GM23338 (cell line): ENCODE results near the gene PHC2. TPM values are rescaled to one million over a fixed set of nuclear protein-coding genes. Genes with fewer than 3 reads are reported as not detected.

Experiments used
- ATAC-seq: fragments of 200-7000 bp; cut with Tn5 transposase; 3 replicates; pipeline ENCODE4 v1.9.1; 2020
- DNase-seq: peaks from one replicate; pipeline ENCODE4 v3.0.0-alpha.2; 2015; ENCODE audit warnings: low spot score
- H2AFZ ChIP-seq: fragments of 200-600 bp; sonication (generic); 2 replicates; pipeline ENCODE4 v1.8.0; 2016; ENCODE audit warnings: antibody characterized with exemption, mild to moderate bottlenecking, moderate library complexity
- H3F3A ChIP-seq: fragments of 200-600 bp; sonication (generic); replicated peaks from 2 replicates; pipeline ENCODE4 v1.8.0; 2017; ENCODE audit warnings: antibody characterized with exemption, mixed run types, low read depth
- H3K27ac ChIP-seq: fragments of 200-600 bp; sonication (generic); 2 replicates; pipeline ENCODE4 v1.6.1; 2016; ENCODE audit warnings: low read depth
- H3K27me3 ChIP-seq: fragments of 200-600 bp; sonication (generic); 2 replicates; pipeline ENCODE4 v1.8.0; 2016; ENCODE audit warnings: mild to moderate bottlenecking, mixed run types, moderate library complexity; ENCODE audit not compliant: insufficient read depth
- H3K36me3 ChIP-seq: fragments of 200-600 bp; sonication (generic); 2 replicates; pipeline ENCODE4 v1.8.0; 2016; ENCODE audit warnings: mild to moderate bottlenecking; ENCODE audit not compliant: insufficient read depth
- H3K4me1 ChIP-seq: fragments of 200-600 bp; sonication (generic); 2 replicates; pipeline ENCODE4 v1.8.0; 2016; ENCODE audit warnings: mild to moderate bottlenecking, moderate library complexity; ENCODE audit not compliant: insufficient read depth
- H3K4me2 ChIP-seq: fragments of 200-600 bp; sonication (generic); 2 replicates; pipeline ENCODE4 v1.7.1; 2017; ENCODE audit warnings: mixed run types
- H3K4me3 ChIP-seq: fragments of 200-600 bp; sonication (generic); 2 replicates; pipeline ENCODE4 v1.6.1; 2016; ENCODE audit warnings: mixed run types
- H3K79me2 ChIP-seq: fragments of 200-600 bp; sonication (generic); replicated peaks from 2 replicates; pipeline ENCODE4 v1.8.0; 2017; ENCODE audit warnings: mild to moderate bottlenecking; ENCODE audit not compliant: insufficient read depth
- H3K9me2 ChIP-seq: fragments of 200-600 bp; sonication (generic); 2 replicates; pipeline ENCODE4 v1.8.0; 2017; ENCODE audit not compliant: insufficient read depth
- H4K20me1 ChIP-seq: fragments of 200-600 bp; sonication (generic); replicated peaks from 2 replicates; pipeline ENCODE4 v1.8.0; 2017; ENCODE audit warnings: mild to moderate bottlenecking; ENCODE audit not compliant: insufficient read depth
- H3K27ac Mint-ChIP-seq: 2 replicates; pipeline ENCODE4 v1.8.0; 2020; ENCODE audit warnings: inconsistent platforms, mild to moderate bottlenecking, moderate library complexity, mixed read lengths
- H3K27me3 Mint-ChIP-seq: 3 replicates; pipeline ENCODE4 v1.8.0; 2022; ENCODE audit warnings: low read depth, mild to moderate bottlenecking, moderate library complexity, mixed read lengths, inconsistent platforms; ENCODE audit not compliant: insufficient read depth, poor library complexity
- H3K36me3 Mint-ChIP-seq: 3 replicates; pipeline ENCODE4 v1.8.0; 2021; ENCODE audit warnings: low read depth, mild to moderate bottlenecking, inconsistent platforms, moderate library complexity, mixed read lengths
- H3K4me1 Mint-ChIP-seq: 3 replicates; pipeline ENCODE4 v1.8.0; 2020; ENCODE audit warnings: mild to moderate bottlenecking, inconsistent platforms, mixed read lengths
- H3K4me3 Mint-ChIP-seq: 3 replicates; pipeline ENCODE4 v1.8.0; 2021; ENCODE audit warnings: moderate library complexity, mild to moderate bottlenecking, inconsistent platforms, mixed read lengths
- H3K9me3 Mint-ChIP-seq: 3 replicates; pipeline ENCODE4 v1.8.0; 2020; ENCODE audit warnings: moderate library complexity, mild to moderate bottlenecking, inconsistent platforms, mixed read lengths
- CTCF ChIP-seq, 2 experiments: fragments of 200-600 bp in 1 of 2; sonication (generic) in 1 of 2; conservative IDR thresholded peaks; 2 replicates each; pipeline versions ENCODE4 v1.5.1 to v1.6.1; 2016 to 2017; ENCODE audit warnings: antibody characterized with exemption in 2 of 2, low read depth in 2 of 2, mild to moderate bottlenecking in 2 of 2, moderate library complexity in 1 of 2
- EZH2 ChIP-seq: fragments of 200-600 bp; sonication (generic); IDR thresholded peaks from one replicate; pipeline ENCODE4 v1.8.0; 2017; ENCODE audit warnings: antibody characterized with exemption, mild to moderate bottlenecking, low read depth; ENCODE audit not compliant: unreplicated experiment
- EZH2phosphoT487 ChIP-seq: fragments of 200-600 bp; sonication (generic); IDR thresholded peaks from one replicate; pipeline ENCODE4 v1.8.1; 2018; ENCODE audit warnings: antibody characterized with exemption; ENCODE audit not compliant: unreplicated experiment
- POLR2AphosphoS5 ChIP-seq: IDR thresholded peaks from 2 replicates; pipeline ENCODE4 v1.6.1; 2016; ENCODE audit warnings: antibody characterized with exemption, low read depth
- REST ChIP-seq: IDR thresholded peaks from one replicate; pipeline ENCODE4 v1.6.1; 2018; ENCODE audit warnings: antibody characterized with exemption; ENCODE audit not compliant: unreplicated experiment
- ZNF114 ChIP-seq: fragments of 250-450 bp; sonication (Bioruptor Pico); IDR thresholded peaks from 2 replicates; pipeline ENCODE4 v1.5.0; 2020; ENCODE audit warnings: mild to moderate bottlenecking, moderate library complexity
- polyA plus RNA-seq: library from polyadenylated mRNA; unstranded; fragments of >200 nt; fragmentation: Nextera tagmentation; extraction: Ambion mirVana; gene quantifications from 2 replicates; pipeline ENCODE4 v1.2.1, GENCODE V29; 2016
- total RNA-seq: library from RNA; depleted of rRNA; stranded (reverse); fragments of >200 nt; shearing (Covaris generic); gene quantifications from 2 replicates; pipeline ENCODE4 v1.2.3, GENCODE V29; 2014

Gene PHC2
- total and polyA plus RNA-seq, 2 experiments from 2014 or later, result 1.7 to 7.3 TPM

- no peak for DNase-seq
- no peak for TF ChIP-seq REST
- no peak overlapping the region for H3K4me3 Mint-ChIP-seq
- H3K36me3 ChIP-seq, result no peaks in the 10 kb centered on the region
- H3K27ac Mint-ChIP-seq, result no peak overlapping the region
- 0 out of 2 replicates have a peak, but pooled peaks cover 5% of the 10 kb centered on the region for H3K79me2 ChIP-seq
- no peak overlapping the region for H3K4me2 ChIP-seq
- H3K4me3 ChIP-seq, result no peak overlapping the region
- no peaks in the 10 kb centered on the region for H3K27me3 ChIP-seq
- H3K36me3 Mint-ChIP-seq, result peaks cover 21% of the 10 kb centered on the region
- peaks cover 10% of the 10 kb centered on the region for H3K4me1 ChIP-seq
- peaks cover 10% of the 10 kb centered on the region for H3K27me3 Mint-ChIP-seq
- no peak overlapping the region for H2AFZ ChIP-seq
- H3K9me3 Mint-ChIP-seq, result no peaks in the 10 kb centered on the region
- ATAC-seq, result no peak
- no peaks in the 10 kb centered on the region for H3F3A ChIP-seq
- H4K20me1 ChIP-seq, result peaks cover 4% of the 10 kb centered on the region
- no peaks in the 10 kb centered on the region for H3K9me2 ChIP-seq
- H3K4me1 Mint-ChIP-seq, result peaks cover 40% of the 10 kb centered on the region
- no peak overlapping the region for H3K27ac ChIP-seq
These were observed 155.7 kb downstream of the PHC2 start for GRCh38 chr1:33275195-33275594.

GRCh38 chr1:33274446-33274845 lies 156.4 kb downstream of the PHC2 start:
- H3K27me3 Mint-ChIP-seq, result peaks cover 10% of the 10 kb centered on the region
- no peaks in the 10 kb centered on the region for H3K9me2 ChIP-seq
- TF ChIP-seq CTCF (conservative IDR thresholded peaks at IDR 0.05; ENCODE audit: low read depth in 2 of 2) (peak in 1 of 2 experiments; percentile 13; a peak in 1 of 4 replicates), EZH2phosphoT487 (no peak)
- H3K27ac ChIP-seq, result no peak overlapping the region
- peak; percentile 16 for DNase-seq
- H3K4me3 ChIP-seq, result no peak overlapping the region
- peaks cover 40% of the 10 kb centered on the region for H3K4me1 Mint-ChIP-seq
- H3F3A ChIP-seq, result no peaks in the 10 kb centered on the region
- peaks cover 18% of the 10 kb centered on the region for H3K36me3 Mint-ChIP-seq
- peak overlapping the region; percentile 62; the same call in 1 of the 2 replicates for H3K4me2 ChIP-seq
- H3K4me3 Mint-ChIP-seq, result no peak overlapping the region
- no peak overlapping the region; the same call in 1 of the 2 replicates for H3K27ac Mint-ChIP-seq
- no peaks in the 10 kb centered on the region for H3K36me3 ChIP-seq
- ATAC-seq, result peak; percentile 52
- H4K20me1 ChIP-seq, result peaks cover 3% of the 10 kb centered on the region
- 0 out of 2 replicates have a peak, but pooled peaks cover 9% of the 10 kb centered on the region for H3K79me2 ChIP-seq
- no peak overlapping the region for H2AFZ ChIP-seq
- H3K9me3 Mint-ChIP-seq, result no peaks in the 10 kb centered on the region
- H3K27me3 ChIP-seq, result no peaks in the 10 kb centered on the region
- H3K4me1 ChIP-seq, result peaks cover 10% of the 10 kb centered on the region

- no peak overlapping the region for H3K27ac ChIP-seq
- H4K20me1 ChIP-seq, result no peaks in the 10 kb centered on the region; the same call in none of the 2 replicates
- H3F3A ChIP-seq, result no peaks in the 10 kb centered on the region
- no peak for TF ChIP-seq EZH2
- no peak for TF ChIP-seq REST
- TF ChIP-seq CTCF (conservative IDR thresholded peaks at IDR 0.05; ENCODE audit: low read depth in 2 of 2), result no peak
- TF ChIP-seq ZNF114 (CRISPR knock-in tag), result no peak
- no peak for TF ChIP-seq POLR2AphosphoS5
- H3K4me3 ChIP-seq, result no peak overlapping the region
- Mint-ChIP-seq H3K4me3 (no peak overlapping the region), H3K36me3 (peaks cover 18% of the 10 kb centered on the region), H3K4me1 (peaks cover 42% of the 10 kb centered on the region), H3K27me3 (peaks cover 10% of the 10 kb centered on the region), H3K27ac (no peak overlapping the region; the same call in 1 of the 2 replicates), H3K9me3 (no peaks in the 10 kb centered on the region)
- no peak overlapping the region for H2AFZ ChIP-seq
- ATAC-seq (no peak), DNase-seq (no peak)
- peaks cover 10% of the 10 kb centered on the region for H3K4me1 ChIP-seq
- H3K27me3 ChIP-seq, result no peaks in the 10 kb centered on the region
- peak overlapping the region; percentile 62; the same call in 1 of the 2 replicates for H3K4me2 ChIP-seq
- no peaks in the 10 kb centered on the region for H3K36me3 ChIP-seq
- H3K9me2 ChIP-seq, result no peaks in the 10 kb centered on the region
- 0 out of 2 replicates have a peak, but pooled peaks cover 9% of the 10 kb centered on the region for H3K79me2 ChIP-seq
These were observed 156.9 kb downstream of the PHC2 start for GRCh38 chr1:33273961-33274371.
